Measurements from ENCODE around the gene PDLIM5.

Gene PDLIM5

GRCh38 chr4:94413085-94413840 is 38.5 kb upstream of the PDLIM5 start:
- no peak for TF ChIP-seq CTCF (conservative IDR thresholded peaks at IDR 0.05; ENCODE audit: control insufficient read depth, insufficient read depth, low read depth, low read length)
- peak; percentile 17 for DNase-seq (ENCODE audit: low read depth)
- no peak overlapping the region for H3K4me3 ChIP-seq (ENCODE audit: control insufficient read depth, low read depth, low read length)

- no peak for TF ChIP-seq CTCF (conservative IDR thresholded peaks at IDR 0.05; ENCODE audit: control insufficient read depth, insufficient read depth, low read depth, low read length)
- no peak for DNase-seq (ENCODE audit: low read depth)
- H3K4me3 ChIP-seq (ENCODE audit: control insufficient read depth, low read depth, low read length): no peak overlapping the region
Observed at GRCh38 chr4:94414907-94415306, 36.8 kb upstream of the PDLIM5 start.

- no peak for TF ChIP-seq CTCF (conservative IDR thresholded peaks at IDR 0.05; ENCODE audit: control insufficient read depth, insufficient read depth, low read depth, low read length)
- no peak overlapping the region for H3K4me3 ChIP-seq (ENCODE audit: control insufficient read depth, low read depth, low read length)
- DNase-seq (ENCODE audit: low read depth): no peak
Observed at GRCh38 chr4:94415448-94415847, 36.3 kb upstream of the PDLIM5 start.

- DNase-seq (ENCODE audit: low read depth): no peak
- no peak for TF ChIP-seq CTCF (conservative IDR thresholded peaks at IDR 0.05; ENCODE audit: control insufficient read depth, insufficient read depth, low read depth, low read length)
- H3K4me3 ChIP-seq (ENCODE audit: control insufficient read depth, low read depth, low read length): no peak overlapping the region
Observed at GRCh38 chr4:94416335-94416734, 35.4 kb upstream of the PDLIM5 start.

GRCh38 chr4:94416981-94417380 is 34.8 kb upstream of the PDLIM5 start:
- H3K4me3 ChIP-seq (ENCODE audit: control insufficient read depth, low read depth, low read length): no peak overlapping the region
- TF ChIP-seq CTCF (conservative IDR thresholded peaks at IDR 0.05; ENCODE audit: control insufficient read depth, insufficient read depth, low read depth, low read length): no peak
- no peak for DNase-seq (ENCODE audit: low read depth)

- no peak for DNase-seq (ENCODE audit: low read depth)
- no peak overlapping the region for H3K4me3 ChIP-seq (ENCODE audit: control insufficient read depth, low read depth, low read length)
- no peak for TF ChIP-seq CTCF (conservative IDR thresholded peaks at IDR 0.05; ENCODE audit: control insufficient read depth, insufficient read depth, low read depth, low read length)
Observed at GRCh38 chr4:94419549-94419948, 32.2 kb upstream of the PDLIM5 start.

All from fibroblast of mammary gland (primary cell).